ENCODE data around the gene EML6.

DNA sequence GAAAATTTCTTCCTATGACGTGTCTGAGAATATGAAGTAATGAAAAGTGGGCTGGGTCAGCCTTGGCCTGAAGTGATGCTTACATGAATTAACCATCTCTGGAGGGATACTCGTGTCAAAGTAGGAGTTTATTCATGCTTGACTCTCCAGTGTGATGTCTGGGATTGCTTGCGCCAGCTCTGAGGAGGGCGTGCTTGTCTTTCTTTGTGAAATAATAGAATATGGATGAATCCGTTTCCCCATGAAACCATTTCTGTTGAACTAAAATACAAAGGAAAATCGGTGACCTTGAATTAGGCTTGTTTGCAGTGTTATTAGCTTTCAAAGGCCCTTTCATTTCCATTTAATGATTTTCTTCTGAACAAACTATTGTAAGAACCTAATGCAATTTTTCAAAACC lies 77.9 kb downstream of the EML6 start:
- TF ChIP-seq, protein P1, sequence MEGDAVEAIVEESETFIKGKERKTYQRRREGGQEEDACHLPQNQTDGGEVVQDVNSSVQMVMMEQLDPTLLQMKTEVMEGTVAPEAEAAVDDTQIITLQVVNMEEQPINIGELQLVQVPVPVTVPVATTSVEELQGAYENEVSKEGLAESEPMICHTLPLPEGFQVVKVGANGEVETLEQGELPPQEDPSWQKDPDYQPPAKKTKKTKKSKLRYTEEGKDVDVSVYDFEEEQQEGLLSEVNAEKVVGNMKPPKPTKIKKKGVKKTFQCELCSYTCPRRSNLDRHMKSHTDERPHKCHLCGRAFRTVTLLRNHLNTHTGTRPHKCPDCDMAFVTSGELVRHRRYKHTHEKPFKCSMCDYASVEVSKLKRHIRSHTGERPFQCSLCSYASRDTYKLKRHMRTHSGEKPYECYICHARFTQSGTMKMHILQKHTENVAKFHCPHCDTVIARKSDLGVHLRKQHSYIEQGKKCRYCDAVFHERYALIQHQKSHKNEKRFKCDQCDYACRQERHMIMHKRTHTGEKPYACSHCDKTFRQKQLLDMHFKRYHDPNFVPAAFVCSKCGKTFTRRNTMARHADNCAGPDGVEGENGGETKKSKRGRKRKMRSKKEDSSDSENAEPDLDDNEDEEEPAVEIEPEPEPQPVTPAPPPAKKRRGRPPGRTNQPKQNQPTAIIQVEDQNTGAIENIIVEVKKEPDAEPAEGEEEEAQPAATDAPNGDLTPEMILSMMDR (IDR thresholded peaks at IDR 0.05) = no peak
- TF ChIP-seq EP300 (IDR thresholded peaks at IDR 0.05) (no peak), KDM1A (IDR thresholded peaks at IDR 0.05; ENCODE audit: low read depth) (no peak), SMC3 (IDR thresholded peaks at IDR 0.05) (no peak), POLR2AphosphoS2 (conservative IDR thresholded peaks at IDR 0.05; ENCODE audit: low read length) (no peak), RFX5 (IDR thresholded peaks at IDR 0.05) (no peak), CBX8 (IDR thresholded peaks at IDR 0.05) (no peak), RAD21 (conservative IDR thresholded peaks at IDR 0.05 in 1 of 2, IDR thresholded peaks at IDR 0.05 in 1 of 2) (no peak), POLR2A (IDR thresholded peaks at IDR 0.05; ENCODE audit: low read length) (no peak), CEBPB (IDR thresholded peaks at IDR 0.05) (no peak), ZNF302 (CRISPR knock-in tag; IDR thresholded peaks at IDR 0.05) (no peak), HDAC2 (IDR thresholded peaks at IDR 0.05) (no peak)
- TF ChIP-seq, protein P2, sequence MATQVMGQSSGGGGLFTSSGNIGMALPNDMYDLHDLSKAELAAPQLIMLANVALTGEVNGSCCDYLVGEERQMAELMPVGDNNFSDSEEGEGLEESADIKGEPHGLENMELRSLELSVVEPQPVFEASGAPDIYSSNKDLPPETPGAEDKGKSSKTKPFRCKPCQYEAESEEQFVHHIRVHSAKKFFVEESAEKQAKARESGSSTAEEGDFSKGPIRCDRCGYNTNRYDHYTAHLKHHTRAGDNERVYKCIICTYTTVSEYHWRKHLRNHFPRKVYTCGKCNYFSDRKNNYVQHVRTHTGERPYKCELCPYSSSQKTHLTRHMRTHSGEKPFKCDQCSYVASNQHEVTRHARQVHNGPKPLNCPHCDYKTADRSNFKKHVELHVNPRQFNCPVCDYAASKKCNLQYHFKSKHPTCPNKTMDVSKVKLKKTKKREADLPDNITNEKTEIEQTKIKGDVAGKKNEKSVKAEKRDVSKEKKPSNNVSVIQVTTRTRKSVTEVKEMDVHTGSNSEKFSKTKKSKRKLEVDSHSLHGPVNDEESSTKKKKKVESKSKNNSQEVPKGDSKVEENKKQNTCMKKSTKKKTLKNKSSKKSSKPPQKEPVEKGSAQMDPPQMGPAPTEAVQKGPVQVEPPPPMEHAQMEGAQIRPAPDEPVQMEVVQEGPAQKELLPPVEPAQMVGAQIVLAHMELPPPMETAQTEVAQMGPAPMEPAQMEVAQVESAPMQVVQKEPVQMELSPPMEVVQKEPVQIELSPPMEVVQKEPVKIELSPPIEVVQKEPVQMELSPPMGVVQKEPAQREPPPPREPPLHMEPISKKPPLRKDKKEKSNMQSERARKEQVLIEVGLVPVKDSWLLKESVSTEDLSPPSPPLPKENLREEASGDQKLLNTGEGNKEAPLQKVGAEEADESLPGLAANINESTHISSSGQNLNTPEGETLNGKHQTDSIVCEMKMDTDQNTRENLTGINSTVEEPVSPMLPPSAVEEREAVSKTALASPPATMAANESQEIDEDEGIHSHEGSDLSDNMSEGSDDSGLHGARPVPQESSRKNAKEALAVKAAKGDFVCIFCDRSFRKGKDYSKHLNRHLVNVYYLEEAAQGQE (IDR thresholded peaks at IDR 0.05) = no peak
- TF ChIP-seq, protein P3, sequence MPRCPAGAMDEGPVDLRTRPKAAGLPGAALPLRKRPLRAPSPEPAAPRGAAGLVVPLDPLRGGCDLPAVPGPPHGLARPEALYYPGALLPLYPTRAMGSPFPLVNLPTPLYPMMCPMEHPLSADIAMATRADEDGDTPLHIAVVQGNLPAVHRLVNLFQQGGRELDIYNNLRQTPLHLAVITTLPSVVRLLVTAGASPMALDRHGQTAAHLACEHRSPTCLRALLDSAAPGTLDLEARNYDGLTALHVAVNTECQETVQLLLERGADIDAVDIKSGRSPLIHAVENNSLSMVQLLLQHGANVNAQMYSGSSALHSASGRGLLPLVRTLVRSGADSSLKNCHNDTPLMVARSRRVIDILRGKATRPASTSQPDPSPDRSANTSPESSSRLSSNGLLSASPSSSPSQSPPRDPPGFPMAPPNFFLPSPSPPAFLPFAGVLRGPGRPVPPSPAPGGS (IDR thresholded peaks at IDR 0.05) = no peak

Measured in A549 (cell line).